A549 (cell line): ENCODE measurements around the gene A2ML1.

ENCODE experiments used
- EP300 ChIP-seq, 2 experiments: fragments of >200 bp; sonication (Bioruptor Twin); formaldehyde crosslinking; IDR thresholded peaks; 2 replicates in 1 of 2; 3 replicates in 1 of 2; pipeline ENCODE4 v1.6.1; 2016 to 2017
- RFX5 ChIP-seq: fragments of 450-650 bp; IDR thresholded peaks from 2 replicates; pipeline ENCODE4 v1.7.1; 2014; ENCODE audit warnings: antibody characterized with exemption, mild to moderate bottlenecking, moderate library complexity
- TF ChIP-seq, protein P1 (sequence below): fragments of >200 bp; sonication (Bioruptor Twin); formaldehyde crosslinking; IDR thresholded peaks from 3 replicates; pipeline ENCODE4 v1.5.1; 2016

- TF ChIP-seq EP300 (IDR thresholded peaks at IDR 0.05) (no peak), RFX5 (no peak)
- TF ChIP-seq, protein P1, sequence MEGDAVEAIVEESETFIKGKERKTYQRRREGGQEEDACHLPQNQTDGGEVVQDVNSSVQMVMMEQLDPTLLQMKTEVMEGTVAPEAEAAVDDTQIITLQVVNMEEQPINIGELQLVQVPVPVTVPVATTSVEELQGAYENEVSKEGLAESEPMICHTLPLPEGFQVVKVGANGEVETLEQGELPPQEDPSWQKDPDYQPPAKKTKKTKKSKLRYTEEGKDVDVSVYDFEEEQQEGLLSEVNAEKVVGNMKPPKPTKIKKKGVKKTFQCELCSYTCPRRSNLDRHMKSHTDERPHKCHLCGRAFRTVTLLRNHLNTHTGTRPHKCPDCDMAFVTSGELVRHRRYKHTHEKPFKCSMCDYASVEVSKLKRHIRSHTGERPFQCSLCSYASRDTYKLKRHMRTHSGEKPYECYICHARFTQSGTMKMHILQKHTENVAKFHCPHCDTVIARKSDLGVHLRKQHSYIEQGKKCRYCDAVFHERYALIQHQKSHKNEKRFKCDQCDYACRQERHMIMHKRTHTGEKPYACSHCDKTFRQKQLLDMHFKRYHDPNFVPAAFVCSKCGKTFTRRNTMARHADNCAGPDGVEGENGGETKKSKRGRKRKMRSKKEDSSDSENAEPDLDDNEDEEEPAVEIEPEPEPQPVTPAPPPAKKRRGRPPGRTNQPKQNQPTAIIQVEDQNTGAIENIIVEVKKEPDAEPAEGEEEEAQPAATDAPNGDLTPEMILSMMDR, result no peak
Observed at GRCh38 chr12:8827551-8828256, 5.3 kb downstream of the A2ML1 start.
